Measurements from ENCODE around the gene MLLT3. TPM values are rescaled to one million over a fixed set of nuclear protein-coding genes. Genes with fewer than 3 reads are reported as not detected.

Gene MLLT3
- total RNA-seq, 4 donors from 2014 or later = 10.2 to 15.3 (median 14.5) TPM

DNA sequence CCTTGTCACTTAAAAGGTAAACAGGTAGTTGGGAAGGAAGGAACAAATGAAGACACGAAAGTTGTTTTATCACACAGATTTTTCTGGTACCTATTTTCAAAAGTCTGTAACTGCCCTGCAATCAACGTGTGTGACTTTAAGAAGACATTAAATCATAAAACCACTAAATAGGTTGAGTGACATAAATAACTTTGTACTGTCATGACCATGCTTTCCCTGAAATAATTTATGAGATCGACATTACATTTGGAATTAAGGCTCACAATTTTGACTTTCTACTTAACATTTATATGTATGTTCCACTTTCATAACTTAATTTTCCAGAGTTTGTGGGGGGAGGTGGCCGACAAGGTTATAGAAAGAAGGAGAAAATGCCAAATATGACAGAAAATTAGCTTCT, 181.1 kb downstream of the MLLT3 start:
- WGBS, 2 donors = 78 to 79% methylated on average over 4 of the region's 4 CpGs
- no peak for DNase-seq (ENCODE audit: low spot score in 2 of 2)

DNA sequence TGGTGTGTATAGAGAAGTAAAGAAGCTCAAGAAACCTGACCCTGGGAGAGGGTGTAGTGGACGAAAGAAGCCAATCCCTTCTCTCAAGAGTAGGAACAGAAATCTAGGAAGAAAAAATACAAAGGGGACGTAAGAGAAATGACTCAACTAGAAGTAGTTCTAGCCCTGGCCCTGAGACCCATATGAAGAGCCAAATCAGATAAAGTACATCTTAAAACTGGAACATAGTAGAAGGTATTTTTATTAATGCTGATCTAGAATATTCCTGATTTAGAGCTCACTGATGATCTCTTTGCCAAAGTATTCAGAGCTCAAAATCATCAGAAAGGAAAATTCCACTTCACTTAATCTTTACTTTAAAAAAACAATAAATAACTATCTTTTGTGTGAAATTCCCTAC, 184.8 kb downstream of the MLLT3 start:
- no peak overlapping the region for H3K27ac ChIP-seq
- 61 to 77% methylated on average over 2 of the region's 2 CpGs for WGBS, 2 donors

More for the DNA sequence above, 181.1 kb downstream of the MLLT3 start:
- Histone ChIP-seq H3K4me3 (no peak overlapping the region), H3K9me3 (no peaks in the 10 kb centered on the region), H3K36me3 (no peaks in the 10 kb centered on the region), H3K27me3 (no peaks in the 10 kb centered on the region), H3K4me1 (no peaks in the 10 kb centered on the region), H3K27ac (no peak overlapping the region)
- TF ChIP-seq, protein P1, sequence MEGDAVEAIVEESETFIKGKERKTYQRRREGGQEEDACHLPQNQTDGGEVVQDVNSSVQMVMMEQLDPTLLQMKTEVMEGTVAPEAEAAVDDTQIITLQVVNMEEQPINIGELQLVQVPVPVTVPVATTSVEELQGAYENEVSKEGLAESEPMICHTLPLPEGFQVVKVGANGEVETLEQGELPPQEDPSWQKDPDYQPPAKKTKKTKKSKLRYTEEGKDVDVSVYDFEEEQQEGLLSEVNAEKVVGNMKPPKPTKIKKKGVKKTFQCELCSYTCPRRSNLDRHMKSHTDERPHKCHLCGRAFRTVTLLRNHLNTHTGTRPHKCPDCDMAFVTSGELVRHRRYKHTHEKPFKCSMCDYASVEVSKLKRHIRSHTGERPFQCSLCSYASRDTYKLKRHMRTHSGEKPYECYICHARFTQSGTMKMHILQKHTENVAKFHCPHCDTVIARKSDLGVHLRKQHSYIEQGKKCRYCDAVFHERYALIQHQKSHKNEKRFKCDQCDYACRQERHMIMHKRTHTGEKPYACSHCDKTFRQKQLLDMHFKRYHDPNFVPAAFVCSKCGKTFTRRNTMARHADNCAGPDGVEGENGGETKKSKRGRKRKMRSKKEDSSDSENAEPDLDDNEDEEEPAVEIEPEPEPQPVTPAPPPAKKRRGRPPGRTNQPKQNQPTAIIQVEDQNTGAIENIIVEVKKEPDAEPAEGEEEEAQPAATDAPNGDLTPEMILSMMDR (IDR thresholded peaks at IDR 0.05) = no peak
- TF ChIP-seq POLR2A (IDR thresholded peaks at IDR 0.05) = no peak
- TF ChIP-seq EP300 (IDR thresholded peaks at IDR 0.05) = no peak

DNA sequence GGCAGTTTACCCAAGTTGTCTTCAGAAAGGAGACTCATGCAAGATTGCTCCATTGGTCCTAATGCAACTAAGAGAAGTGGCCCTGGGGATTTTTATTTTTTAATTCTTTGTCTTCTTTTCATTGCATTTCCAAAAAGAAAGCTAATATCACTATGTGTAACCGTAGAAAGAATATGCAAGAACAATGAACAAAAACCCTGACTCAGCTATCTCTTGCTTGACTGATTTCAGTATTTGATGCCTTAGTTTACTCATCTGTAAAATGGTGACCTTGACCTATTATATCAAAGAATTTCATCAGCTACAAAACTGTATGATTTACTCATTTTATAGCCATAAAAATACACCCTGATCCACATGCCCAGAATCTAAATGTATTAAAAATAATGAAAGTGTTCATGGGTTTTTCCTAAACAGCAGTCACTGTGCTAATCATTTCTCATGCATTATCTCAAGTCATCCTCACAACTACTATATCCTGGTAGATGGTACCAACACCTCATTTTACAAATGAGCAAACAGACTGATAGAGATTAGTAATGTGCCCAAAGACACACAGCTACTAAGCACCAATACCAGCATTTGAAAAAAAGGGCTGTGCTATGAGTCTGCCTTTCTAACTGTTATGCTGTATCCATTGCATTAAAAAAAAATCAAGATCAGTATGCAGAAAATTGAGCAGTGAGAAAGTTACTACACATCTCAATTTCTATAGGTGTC, 185.7 kb downstream of the MLLT3 start:
- H3K27ac ChIP-seq = no peak overlapping the region
- no peak overlapping the region for H3K4me3 ChIP-seq
- DNase-seq (ENCODE audit: low spot score in 2 of 2) = no peak
- no peaks in the 10 kb centered on the region for H3K9me3 ChIP-seq
- no peaks in the 10 kb centered on the region for H3K27me3 ChIP-seq
- 61 to 72% methylated on average over 1 of the region's 1 CpG for WGBS, 2 donors
- TF ChIP-seq POLR2A (IDR thresholded peaks at IDR 0.05) (no peak), EP300 (IDR thresholded peaks at IDR 0.05) (no peak)
- TF ChIP-seq, protein P1 (IDR thresholded peaks at IDR 0.05) = no peak
- no peaks in the 10 kb centered on the region for H3K36me3 ChIP-seq
- no peaks in the 10 kb centered on the region for H3K4me1 ChIP-seq

More for the DNA sequence above, 184.8 kb downstream of the MLLT3 start:
- Histone ChIP-seq H3K27me3 (no peaks in the 10 kb centered on the region), H3K4me3 (no peak overlapping the region), H3K9me3 (no peaks in the 10 kb centered on the region), H3K36me3 (no peaks in the 10 kb centered on the region), H3K4me1 (no peaks in the 10 kb centered on the region)
- no peak for TF ChIP-seq POLR2A (IDR thresholded peaks at IDR 0.05)
- TF ChIP-seq, protein P1 (IDR thresholded peaks at IDR 0.05) = no peak
- no peak for TF ChIP-seq EP300 (IDR thresholded peaks at IDR 0.05)
- DNase-seq (ENCODE audit: low spot score in 2 of 2) = no peak

DNA sequence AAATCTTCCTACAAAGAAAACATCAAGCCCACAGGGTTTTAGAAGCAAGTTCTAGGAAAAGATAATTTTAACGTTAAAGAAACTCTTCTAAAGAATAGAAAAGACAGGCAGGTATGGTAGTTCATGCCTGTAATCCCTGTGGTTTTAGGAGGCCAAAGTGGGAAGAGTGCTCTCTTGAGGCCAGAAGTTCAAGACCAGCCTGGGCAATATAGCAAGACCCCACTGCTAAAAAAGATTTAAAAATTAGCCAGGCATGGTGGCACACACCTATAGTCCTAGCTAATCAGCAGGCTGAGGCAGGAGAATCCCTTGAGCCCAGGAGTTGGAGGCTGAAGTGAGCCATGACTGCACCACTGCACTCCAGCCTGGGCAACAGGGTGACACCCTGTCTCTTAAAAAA, 193.3 kb downstream of the MLLT3 start:
- TF ChIP-seq EP300 (IDR thresholded peaks at IDR 0.05) (no peak), POLR2A (IDR thresholded peaks at IDR 0.05) (no peak)
- TF ChIP-seq, protein P1 (IDR thresholded peaks at IDR 0.05) = no peak
- H3K27ac ChIP-seq = no peak overlapping the region
- H3K9me3 ChIP-seq = no peaks in the 10 kb centered on the region
- DNase-seq (ENCODE audit: low spot score in 2 of 2) = no peak
- 84 to 88% methylated on average over 1 of the region's 1 CpG for WGBS, 2 donors
- no peaks in the 10 kb centered on the region for H3K27me3 ChIP-seq
- H3K4me3 ChIP-seq = no peak overlapping the region
- H3K36me3 ChIP-seq = no peaks in the 10 kb centered on the region
- H3K4me1 ChIP-seq = no peaks in the 10 kb centered on the region

DNA sequence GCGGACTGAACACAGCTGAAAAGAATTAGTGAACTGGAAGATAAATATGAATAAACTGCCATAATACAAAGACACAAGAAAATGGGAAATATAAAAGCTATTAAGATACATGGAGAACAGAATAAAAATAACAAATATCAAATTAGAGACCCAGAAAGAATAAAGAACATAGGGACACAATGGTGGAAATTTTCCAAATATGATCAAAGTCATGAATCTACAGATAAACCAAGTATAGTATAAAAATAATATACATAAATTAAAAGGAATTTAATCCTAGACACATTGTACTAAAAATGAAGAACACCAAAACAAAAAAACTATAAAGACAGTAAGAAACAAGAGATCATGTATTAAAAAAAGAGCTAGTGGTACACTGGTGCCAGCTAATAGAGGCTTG, 194.9 kb downstream of the MLLT3 start:
- Histone ChIP-seq H3K27me3 (no peaks in the 10 kb centered on the region), H3K36me3 (no peaks in the 10 kb centered on the region), H3K27ac (no peak overlapping the region), H3K4me1 (no peaks in the 10 kb centered on the region), H3K4me3 (no peak overlapping the region), H3K9me3 (no peaks in the 10 kb centered on the region)
- DNase-seq (ENCODE audit: low spot score in 2 of 2) = no peak
- TF ChIP-seq POLR2A (IDR thresholded peaks at IDR 0.05) = no peak
- TF ChIP-seq, protein P1 (IDR thresholded peaks at IDR 0.05) = no peak
- no peak for TF ChIP-seq EP300 (IDR thresholded peaks at IDR 0.05)
- WGBS, 2 donors = 70 to 83% methylated on average over 1 of the region's 1 CpG
